ENCODE results near the gene PPP1R13L. TPM values are rescaled to one million over a fixed set of nuclear protein-coding genes. Genes with fewer than 3 reads are reported as not detected.

PPP1R13L gene
- total RNA-seq, 1 experiment from 2014 or later: 27.5 TPM

DNA sequence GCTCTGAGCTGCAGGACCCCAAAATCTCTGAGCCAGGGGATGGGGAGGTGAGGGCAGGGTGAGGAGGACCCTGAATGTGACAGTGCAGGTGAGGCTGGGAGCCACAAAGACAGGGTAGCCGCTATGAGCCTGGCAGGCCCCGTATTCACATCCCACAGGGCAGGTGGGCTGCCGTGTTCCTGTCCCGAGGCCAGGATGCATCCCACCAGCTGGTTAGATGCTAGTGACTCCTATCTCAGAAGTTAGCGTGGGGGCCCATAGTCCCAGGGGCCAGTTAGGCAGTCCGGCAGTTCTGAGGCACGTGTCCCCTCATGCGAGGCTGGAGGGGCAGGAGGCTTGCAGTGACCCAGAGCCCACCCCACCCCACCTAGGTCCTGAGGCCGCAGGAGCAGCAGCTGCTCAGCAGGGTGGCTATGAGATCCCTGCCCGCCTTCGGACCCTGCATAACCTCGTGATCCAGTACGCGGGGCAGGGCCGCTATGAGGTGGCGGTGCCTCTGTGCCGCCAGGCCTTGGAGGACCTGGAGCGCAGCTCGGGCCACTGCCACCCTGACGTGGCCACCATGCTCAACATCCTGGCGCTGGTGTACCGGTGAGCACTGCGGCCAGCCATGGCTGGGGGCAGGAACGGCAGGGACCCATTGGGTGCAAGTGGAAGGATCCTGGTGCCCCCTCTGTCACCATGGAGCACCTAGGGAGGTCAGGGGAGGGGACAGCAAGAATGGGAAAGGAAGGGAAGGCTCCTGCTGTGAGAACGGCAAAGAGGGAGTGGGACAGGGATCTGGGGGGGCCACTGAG lies 57.1 kb downstream of the PPP1R13L start:
- Mint-ChIP-seq H3K9me3 (no peaks in the 10 kb centered on the region), H3K27ac (no peak overlapping the region), H3K4me3 (no peak overlapping the region), H3K27me3 (ENCODE audit: low read depth) (no peaks in the 10 kb centered on the region), H3K36me3 (peaks cover 17% of the 10 kb centered on the region), H3K4me1 (0 out of 2 replicates have a peak, but pooled peaks cover 3% of the 10 kb centered on the region)
- POLR2A ChIA-PET: no interaction called here
- CTCF ChIA-PET: interaction anchor here (1.1 kb wide), 1 partner anchor 99 kb away, joined by 7 read pairs; no protein-coding TSS in a partner anchor
- ATAC-seq (no peak), DNase-seq (ENCODE audit: low spot score) (no peak)
- TF ChIP-seq ZNF138 (CRISPR knock-in tag; conservative IDR thresholded peaks at IDR 0.05) (no peak), TEAD4 (CRISPR knock-in tag; IDR thresholded peaks at IDR 0.05) (no peak)

DNA sequence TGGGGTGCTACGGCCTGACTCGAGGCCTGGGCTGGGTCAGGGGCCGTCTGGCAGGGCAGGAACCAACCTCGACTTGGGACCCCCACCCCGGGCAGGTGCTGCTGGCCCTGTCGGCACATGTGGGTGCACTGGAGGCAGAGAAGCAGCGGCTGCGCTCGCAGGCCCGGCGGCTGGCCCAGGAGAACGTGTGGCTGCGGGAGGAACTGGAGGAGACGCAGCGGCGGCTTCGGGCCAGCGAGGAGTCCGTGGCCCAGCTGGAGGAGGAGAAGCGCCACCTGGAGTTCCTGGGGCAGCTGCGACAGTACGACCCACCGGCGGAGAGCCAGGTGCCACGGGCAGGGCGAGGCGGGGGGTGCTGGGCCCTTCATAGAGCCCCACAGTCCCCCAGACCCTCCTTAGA lies 58.4 kb downstream of the PPP1R13L start:
- H3K9me3 Mint-ChIP-seq: no peaks in the 10 kb centered on the region

More for the DNA sequence above, 58.4 kb downstream of the PPP1R13L start:
- H3K4me1 Mint-ChIP-seq: 0 out of 2 replicates have a peak, but pooled peaks cover 3% of the 10 kb centered on the region
- no peaks in the 10 kb centered on the region for H3K27me3 Mint-ChIP-seq (ENCODE audit: low read depth)
- DNase-seq (ENCODE audit: low spot score) (peak; percentile 68), ATAC-seq (peak; percentile 72)
- no peak overlapping the region for H3K4me3 Mint-ChIP-seq
- no peak for TF ChIP-seq TEAD4 (CRISPR knock-in tag; IDR thresholded peaks at IDR 0.05)
- TF ChIP-seq, protein P1, sequence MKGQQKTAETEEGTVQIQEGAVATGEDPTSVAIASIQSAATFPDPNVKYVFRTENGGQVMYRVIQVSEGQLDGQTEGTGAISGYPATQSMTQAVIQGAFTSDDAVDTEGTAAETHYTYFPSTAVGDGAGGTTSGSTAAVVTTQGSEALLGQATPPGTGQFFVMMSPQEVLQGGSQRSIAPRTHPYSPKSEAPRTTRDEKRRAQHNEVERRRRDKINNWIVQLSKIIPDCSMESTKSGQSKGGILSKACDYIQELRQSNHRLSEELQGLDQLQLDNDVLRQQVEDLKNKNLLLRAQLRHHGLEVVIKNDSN (CRISPR knock-in tag; IDR thresholded peaks at IDR 0.05): no peak
- no peak for TF ChIP-seq ZNF396 (CRISPR knock-in tag; IDR thresholded peaks at IDR 0.05; ENCODE audit: borderline replicate concordance)
- TF ChIP-seq RORB (CRISPR knock-in tag; IDR thresholded peaks at IDR 0.05): no peak
- TF ChIP-seq, protein P2, sequence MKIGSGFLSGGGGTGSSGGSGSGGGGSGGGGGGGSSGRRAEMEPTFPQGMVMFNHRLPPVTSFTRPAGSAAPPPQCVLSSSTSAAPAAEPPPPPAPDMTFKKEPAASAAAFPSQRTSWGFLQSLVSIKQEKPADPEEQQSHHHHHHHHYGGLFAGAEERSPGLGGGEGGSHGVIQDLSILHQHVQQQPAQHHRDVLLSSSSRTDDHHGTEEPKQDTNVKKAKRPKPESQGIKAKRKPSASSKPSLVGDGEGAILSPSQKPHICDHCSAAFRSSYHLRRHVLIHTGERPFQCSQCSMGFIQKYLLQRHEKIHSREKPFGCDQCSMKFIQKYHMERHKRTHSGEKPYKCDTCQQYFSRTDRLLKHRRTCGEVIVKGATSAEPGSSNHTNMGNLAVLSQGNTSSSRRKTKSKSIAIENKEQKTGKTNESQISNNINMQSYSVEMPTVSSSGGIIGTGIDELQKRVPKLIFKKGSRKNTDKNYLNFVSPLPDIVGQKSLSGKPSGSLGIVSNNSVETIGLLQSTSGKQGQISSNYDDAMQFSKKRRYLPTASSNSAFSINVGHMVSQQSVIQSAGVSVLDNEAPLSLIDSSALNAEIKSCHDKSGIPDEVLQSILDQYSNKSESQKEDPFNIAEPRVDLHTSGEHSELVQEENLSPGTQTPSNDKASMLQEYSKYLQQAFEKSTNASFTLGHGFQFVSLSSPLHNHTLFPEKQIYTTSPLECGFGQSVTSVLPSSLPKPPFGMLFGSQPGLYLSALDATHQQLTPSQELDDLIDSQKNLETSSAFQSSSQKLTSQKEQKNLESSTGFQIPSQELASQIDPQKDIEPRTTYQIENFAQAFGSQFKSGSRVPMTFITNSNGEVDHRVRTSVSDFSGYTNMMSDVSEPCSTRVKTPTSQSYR (CRISPR knock-in tag; IDR thresholded peaks at IDR 0.05): no peak
- no peak for TF ChIP-seq GRHL2 (CRISPR knock-in tag; IDR thresholded peaks at IDR 0.05; ENCODE audit: insufficient replicate concordance, severe bottlenecking)
- TF ChIP-seq, protein P3, sequence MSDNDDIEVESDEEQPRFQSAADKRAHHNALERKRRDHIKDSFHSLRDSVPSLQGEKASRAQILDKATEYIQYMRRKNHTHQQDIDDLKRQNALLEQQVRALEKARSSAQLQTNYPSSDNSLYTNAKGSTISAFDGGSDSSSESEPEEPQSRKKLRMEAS (CRISPR knock-in tag; IDR thresholded peaks at IDR 0.05): no peak
- no peak for TF ChIP-seq TP53 (CRISPR knock-in tag; IDR thresholded peaks at IDR 0.05)
- TF ChIP-seq, protein P4, sequence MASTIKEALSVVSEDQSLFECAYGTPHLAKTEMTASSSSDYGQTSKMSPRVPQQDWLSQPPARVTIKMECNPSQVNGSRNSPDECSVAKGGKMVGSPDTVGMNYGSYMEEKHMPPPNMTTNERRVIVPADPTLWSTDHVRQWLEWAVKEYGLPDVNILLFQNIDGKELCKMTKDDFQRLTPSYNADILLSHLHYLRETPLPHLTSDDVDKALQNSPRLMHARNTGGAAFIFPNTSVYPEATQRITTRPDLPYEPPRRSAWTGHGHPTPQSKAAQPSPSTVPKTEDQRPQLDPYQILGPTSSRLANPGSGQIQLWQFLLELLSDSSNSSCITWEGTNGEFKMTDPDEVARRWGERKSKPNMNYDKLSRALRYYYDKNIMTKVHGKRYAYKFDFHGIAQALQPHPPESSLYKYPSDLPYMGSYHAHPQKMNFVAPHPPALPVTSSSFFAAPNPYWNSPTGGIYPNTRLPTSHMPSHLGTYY (CRISPR knock-in tag; IDR thresholded peaks at IDR 0.05): no peak
- TF ChIP-seq ZNF416 (CRISPR knock-in tag; IDR thresholded peaks at IDR 0.05): no peak
- TF ChIP-seq CREB1 (CRISPR knock-in tag; IDR thresholded peaks at IDR 0.05): no peak
- TF ChIP-seq ZNF138 (CRISPR knock-in tag; conservative IDR thresholded peaks at IDR 0.05): no peak
- TF ChIP-seq, protein P5, sequence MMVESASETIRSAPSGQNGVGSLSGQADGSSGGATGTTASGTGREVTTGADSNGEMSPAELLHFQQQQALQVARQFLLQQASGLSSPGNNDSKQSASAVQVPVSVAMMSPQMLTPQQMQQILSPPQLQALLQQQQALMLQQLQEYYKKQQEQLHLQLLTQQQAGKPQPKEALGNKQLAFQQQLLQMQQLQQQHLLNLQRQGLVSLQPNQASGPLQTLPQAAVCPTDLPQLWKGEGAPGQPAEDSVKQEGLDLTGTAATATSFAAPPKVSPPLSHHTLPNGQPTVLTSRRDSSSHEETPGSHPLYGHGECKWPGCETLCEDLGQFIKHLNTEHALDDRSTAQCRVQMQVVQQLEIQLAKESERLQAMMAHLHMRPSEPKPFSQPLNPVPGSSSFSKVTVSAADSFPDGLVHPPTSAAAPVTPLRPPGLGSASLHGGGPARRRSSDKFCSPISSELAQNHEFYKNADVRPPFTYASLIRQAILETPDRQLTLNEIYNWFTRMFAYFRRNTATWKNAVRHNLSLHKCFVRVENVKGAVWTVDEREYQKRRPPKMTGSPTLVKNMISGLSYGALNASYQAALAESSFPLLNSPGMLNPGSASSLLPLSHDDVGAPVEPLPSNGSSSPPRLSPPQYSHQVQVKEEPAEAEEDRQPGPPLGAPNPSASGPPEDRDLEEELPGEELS (CRISPR knock-in tag; IDR thresholded peaks at IDR 0.05): no peak
- TF ChIP-seq FOXP1 (CRISPR knock-in tag; IDR thresholded peaks at IDR 0.05; ENCODE audit: borderline replicate concordance): no peak
- TF ChIP-seq NR2C2 (CRISPR knock-in tag; IDR thresholded peaks at IDR 0.05): no peak
- CTCF ChIA-PET: interaction anchor here (1.1 kb wide), 2 partner anchors 98 to 168 kb away, joined by 3 to 7 read pairs; partner anchors contain the start of genes BLOC1S3 and TRAPPC6A
- peaks cover 10% of the 10 kb centered on the region for H3K36me3 Mint-ChIP-seq
- H3K27ac Mint-ChIP-seq: no peak overlapping the region
- POLR2A ChIA-PET: no interaction called here

Data from WTC11 (cell line).